Measurements from ENCODE around the gene KIF18B. TPM values are rescaled to one million over a fixed set of nuclear protein-coding genes. Genes with fewer than 3 reads are reported as not detected.

The KIF18B gene
- total and polyA plus RNA-seq, 2 of the 8 experiments (the other 6 are each of a cell fraction or from before 2014, with no cell fraction given), result 39.0 to 59.4 TPM

DNA sequence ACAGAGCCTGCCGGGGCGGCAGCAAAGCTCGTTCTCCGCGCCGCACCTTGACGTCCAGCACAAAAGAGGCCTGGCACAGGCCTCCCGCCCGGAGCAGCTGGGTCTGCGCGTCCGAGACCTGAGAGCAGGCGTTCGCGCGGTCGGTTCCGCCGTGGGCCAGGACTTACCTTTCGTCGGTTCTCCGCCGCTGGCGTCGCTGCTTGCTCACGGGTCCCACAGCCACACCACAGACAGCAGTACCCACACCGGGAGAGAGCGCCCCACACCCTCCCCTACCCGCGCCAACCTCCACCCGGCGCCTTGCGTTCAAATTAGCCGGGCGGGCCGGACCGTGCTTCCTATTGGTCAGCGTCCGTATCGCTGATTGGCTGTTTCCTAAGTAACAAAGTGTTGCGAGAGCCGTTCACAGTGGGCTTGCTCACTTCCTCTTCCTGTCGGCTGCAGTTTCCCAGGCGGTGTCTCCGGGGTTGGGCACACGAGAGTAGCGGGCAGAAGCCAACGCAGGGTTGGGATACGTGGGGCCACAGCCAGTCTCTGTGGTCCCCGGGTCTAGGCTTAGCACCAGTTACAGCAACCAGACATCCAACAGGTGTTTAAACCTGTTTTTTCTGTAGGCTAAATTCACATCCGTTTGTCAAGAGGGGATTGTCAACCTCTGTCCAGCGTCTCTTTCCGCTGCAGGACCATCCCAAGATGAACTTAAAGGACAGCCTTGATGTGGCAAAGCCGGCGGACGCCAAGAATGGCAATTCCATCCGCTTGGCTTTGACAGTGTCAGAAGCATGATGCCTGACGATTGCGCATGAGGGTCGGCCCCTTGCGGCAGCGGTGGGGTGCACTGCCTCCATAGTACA is at the start of gene KIF18B (continued):
- TF ChIP-seq, protein P1, sequence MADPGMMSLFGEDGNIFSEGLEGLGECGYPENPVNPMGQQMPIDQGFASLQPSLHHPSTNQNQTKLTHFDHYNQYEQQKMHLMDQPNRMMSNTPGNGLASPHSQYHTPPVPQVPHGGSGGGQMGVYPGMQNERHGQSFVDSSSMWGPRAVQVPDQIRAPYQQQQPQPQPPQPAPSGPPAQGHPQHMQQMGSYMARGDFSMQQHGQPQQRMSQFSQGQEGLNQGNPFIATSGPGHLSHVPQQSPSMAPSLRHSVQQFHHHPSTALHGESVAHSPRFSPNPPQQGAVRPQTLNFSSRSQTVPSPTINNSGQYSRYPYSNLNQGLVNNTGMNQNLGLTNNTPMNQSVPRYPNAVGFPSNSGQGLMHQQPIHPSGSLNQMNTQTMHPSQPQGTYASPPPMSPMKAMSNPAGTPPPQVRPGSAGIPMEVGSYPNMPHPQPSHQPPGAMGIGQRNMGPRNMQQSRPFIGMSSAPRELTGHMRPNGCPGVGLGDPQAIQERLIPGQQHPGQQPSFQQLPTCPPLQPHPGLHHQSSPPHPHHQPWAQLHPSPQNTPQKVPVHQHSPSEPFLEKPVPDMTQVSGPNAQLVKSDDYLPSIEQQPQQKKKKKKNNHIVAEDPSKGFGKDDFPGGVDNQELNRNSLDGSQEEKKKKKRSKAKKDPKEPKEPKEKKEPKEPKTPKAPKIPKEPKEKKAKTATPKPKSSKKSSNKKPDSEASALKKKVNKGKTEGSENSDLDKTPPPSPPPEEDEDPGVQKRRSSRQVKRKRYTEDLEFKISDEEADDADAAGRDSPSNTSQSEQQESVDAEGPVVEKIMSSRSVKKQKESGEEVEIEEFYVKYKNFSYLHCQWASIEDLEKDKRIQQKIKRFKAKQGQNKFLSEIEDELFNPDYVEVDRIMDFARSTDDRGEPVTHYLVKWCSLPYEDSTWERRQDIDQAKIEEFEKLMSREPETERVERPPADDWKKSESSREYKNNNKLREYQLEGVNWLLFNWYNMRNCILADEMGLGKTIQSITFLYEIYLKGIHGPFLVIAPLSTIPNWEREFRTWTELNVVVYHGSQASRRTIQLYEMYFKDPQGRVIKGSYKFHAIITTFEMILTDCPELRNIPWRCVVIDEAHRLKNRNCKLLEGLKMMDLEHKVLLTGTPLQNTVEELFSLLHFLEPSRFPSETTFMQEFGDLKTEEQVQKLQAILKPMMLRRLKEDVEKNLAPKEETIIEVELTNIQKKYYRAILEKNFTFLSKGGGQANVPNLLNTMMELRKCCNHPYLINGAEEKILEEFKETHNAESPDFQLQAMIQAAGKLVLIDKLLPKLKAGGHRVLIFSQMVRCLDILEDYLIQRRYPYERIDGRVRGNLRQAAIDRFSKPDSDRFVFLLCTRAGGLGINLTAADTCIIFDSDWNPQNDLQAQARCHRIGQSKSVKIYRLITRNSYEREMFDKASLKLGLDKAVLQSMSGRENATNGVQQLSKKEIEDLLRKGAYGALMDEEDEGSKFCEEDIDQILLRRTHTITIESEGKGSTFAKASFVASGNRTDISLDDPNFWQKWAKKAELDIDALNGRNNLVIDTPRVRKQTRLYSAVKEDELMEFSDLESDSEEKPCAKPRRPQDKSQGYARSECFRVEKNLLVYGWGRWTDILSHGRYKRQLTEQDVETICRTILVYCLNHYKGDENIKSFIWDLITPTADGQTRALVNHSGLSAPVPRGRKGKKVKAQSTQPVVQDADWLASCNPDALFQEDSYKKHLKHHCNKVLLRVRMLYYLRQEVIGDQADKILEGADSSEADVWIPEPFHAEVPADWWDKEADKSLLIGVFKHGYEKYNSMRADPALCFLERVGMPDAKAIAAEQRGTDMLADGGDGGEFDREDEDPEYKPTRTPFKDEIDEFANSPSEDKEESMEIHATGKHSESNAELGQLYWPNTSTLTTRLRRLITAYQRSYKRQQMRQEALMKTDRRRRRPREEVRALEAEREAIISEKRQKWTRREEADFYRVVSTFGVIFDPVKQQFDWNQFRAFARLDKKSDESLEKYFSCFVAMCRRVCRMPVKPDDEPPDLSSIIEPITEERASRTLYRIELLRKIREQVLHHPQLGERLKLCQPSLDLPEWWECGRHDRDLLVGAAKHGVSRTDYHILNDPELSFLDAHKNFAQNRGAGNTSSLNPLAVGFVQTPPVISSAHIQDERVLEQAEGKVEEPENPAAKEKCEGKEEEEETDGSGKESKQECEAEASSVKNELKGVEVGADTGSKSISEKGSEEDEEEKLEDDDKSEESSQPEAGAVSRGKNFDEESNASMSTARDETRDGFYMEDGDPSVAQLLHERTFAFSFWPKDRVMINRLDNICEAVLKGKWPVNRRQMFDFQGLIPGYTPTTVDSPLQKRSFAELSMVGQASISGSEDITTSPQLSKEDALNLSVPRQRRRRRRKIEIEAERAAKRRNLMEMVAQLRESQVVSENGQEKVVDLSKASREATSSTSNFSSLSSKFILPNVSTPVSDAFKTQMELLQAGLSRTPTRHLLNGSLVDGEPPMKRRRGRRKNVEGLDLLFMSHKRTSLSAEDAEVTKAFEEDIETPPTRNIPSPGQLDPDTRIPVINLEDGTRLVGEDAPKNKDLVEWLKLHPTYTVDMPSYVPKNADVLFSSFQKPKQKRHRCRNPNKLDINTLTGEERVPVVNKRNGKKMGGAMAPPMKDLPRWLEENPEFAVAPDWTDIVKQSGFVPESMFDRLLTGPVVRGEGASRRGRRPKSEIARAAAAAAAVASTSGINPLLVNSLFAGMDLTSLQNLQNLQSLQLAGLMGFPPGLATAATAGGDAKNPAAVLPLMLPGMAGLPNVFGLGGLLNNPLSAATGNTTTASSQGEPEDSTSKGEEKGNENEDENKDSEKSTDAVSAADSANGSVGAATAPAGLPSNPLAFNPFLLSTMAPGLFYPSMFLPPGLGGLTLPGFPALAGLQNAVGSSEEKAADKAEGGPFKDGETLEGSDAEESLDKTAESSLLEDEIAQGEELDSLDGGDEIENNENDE (IDR thresholded peaks at IDR 0.05; ENCODE audit: insufficient replicate concordance, low read length), result no peak
- TF ChIP-seq CHD2 (IDR thresholded peaks at IDR 0.05; ENCODE audit: low read length) (peak; percentile 86), KDM5A (IDR thresholded peaks at IDR 0.05; ENCODE audit: low read length) (peak; percentile 49; the same call in 1 of the 2 replicates), SUZ12 (IDR thresholded peaks at IDR 0.05; ENCODE audit: low read length) (no peak), BCL11A (IDR thresholded peaks at IDR 0.05; ENCODE audit: low read depth in 2 of 2, low read length in 2 of 2) (no peak), TBP (IDR thresholded peaks at IDR 0.05; ENCODE audit: low read depth, low read length) (peak; percentile 65; the same call in 1 of the 2 replicates), RAD21 (IDR thresholded peaks at IDR 0.05 in 1 of 2, conservative IDR thresholded peaks at IDR 0.05 in 1 of 2; ENCODE audit: low read depth in 2 of 2, low read length in 2 of 2) (no peak), SAP30 (IDR thresholded peaks at IDR 0.05; ENCODE audit: insufficient read depth, insufficient replicate concordance, low read length) (peak; percentile 61), ASH2L (IDR thresholded peaks at IDR 0.05; ENCODE audit: low read length) (peak; percentile 89), POLR2A (IDR thresholded peaks at IDR 0.05; ENCODE audit: control extremely low read depth in 1 of 2, low read depth in 2 of 2, low read length in 2 of 2) (peak; percentile 82 to 83)
